H9 (cell line): Measurements from ENCODE around the gene MMP15. TPM values are rescaled to one million over a fixed set of nuclear protein-coding genes. Genes with fewer than 3 reads are reported as not detected.
"Not testable (repeated sequence)": the region's sequence is repeated elsewhere in the genome, so short reads cannot be mapped to it uniquely, and the experiment has no call there.

Source experiments
- DNase-seq: peaks from one replicate; pipeline ENCODE4 v3.0.0-alpha.2; 2017
- H2AFZ ChIP-seq: one replicate; pipeline ENCODE4 v1.6.1; 2013; ENCODE audit warnings: mild to moderate bottlenecking, low read length, control low read depth, moderate library complexity
- H2AK5ac ChIP-seq: 2 replicates; pipeline ENCODE4 v1.6.1; 2013; ENCODE audit warnings: low read length, control low read depth, mixed read lengths; ENCODE audit not compliant: insufficient read length
- H2BK120ac ChIP-seq: one replicate; pipeline ENCODE4 v1.6.1; 2013; ENCODE audit warnings: low read depth, mild to moderate bottlenecking, low read length, control low read depth, inconsistent platforms; ENCODE audit not compliant: poor library complexity, severe bottlenecking
- H2BK12ac ChIP-seq: 2 replicates; pipeline ENCODE4 v1.6.1; 2013; ENCODE audit warnings: low read length, control low read depth, mixed read lengths, low read depth; ENCODE audit not compliant: insufficient read length
- H2BK15ac ChIP-seq: 2 replicates; pipeline ENCODE4 v1.6.1; 2013; ENCODE audit warnings: low read depth, low read length, control low read depth
- H2BK20ac ChIP-seq: one replicate; pipeline ENCODE4 v1.6.1; 2013; ENCODE audit warnings: low read depth, mild to moderate bottlenecking, low read length, control low read depth, inconsistent platforms; ENCODE audit not compliant: poor library complexity, severe bottlenecking
- H2BK5ac ChIP-seq: 2 replicates; pipeline ENCODE4 v1.6.1; 2013; ENCODE audit warnings: low read length, control low read depth, mixed read lengths; ENCODE audit not compliant: insufficient read length
- H3K14ac ChIP-seq: 2 replicates; pipeline ENCODE4 v1.6.1; 2013; ENCODE audit warnings: low read length, control low read depth; ENCODE audit not compliant: insufficient read depth
- H3K18ac ChIP-seq: 2 replicates; pipeline ENCODE4 v1.6.1; 2013; ENCODE audit warnings: low read depth, mild to moderate bottlenecking, mixed read lengths, low read length, control low read depth; ENCODE audit not compliant: insufficient read length
- H3K23ac ChIP-seq: 2 replicates; pipeline ENCODE4 v1.6.1; 2013; ENCODE audit warnings: low read length, control low read depth, mixed read lengths, low read depth; ENCODE audit not compliant: insufficient read length
- H3K23me2 ChIP-seq: 2 replicates; pipeline ENCODE4 v1.6.1; 2013; ENCODE audit warnings: low read depth, mild to moderate bottlenecking, mixed read lengths, low read length, control low read depth; ENCODE audit not compliant: insufficient read length, poor library complexity, severe bottlenecking
- H3K27ac ChIP-seq: 2 replicates; pipeline ENCODE4 v1.5.1; 2013; ENCODE audit warnings: low read length, control low read depth, mixed read lengths, low read depth; ENCODE audit not compliant: insufficient read length
- H3K27me3 ChIP-seq: 2 replicates; pipeline ENCODE4 v1.6.1; 2013; ENCODE audit warnings: low read length, control low read depth, inconsistent platforms; ENCODE audit not compliant: insufficient read depth
- H3K4ac ChIP-seq: 2 replicates; pipeline ENCODE4 v1.6.1; 2013; ENCODE audit warnings: low read depth, mild to moderate bottlenecking, control low read depth, inconsistent platforms, low read length, moderate library complexity
- H3K4me1 ChIP-seq: 2 replicates; pipeline ENCODE4 v1.6.1; 2013; ENCODE audit warnings: low read length, control low read depth, inconsistent platforms; ENCODE audit not compliant: insufficient read depth
- H3K4me2 ChIP-seq: 2 replicates; pipeline ENCODE4 v1.6.1; 2013; ENCODE audit warnings: low read length, control low read depth, mixed read lengths; ENCODE audit not compliant: insufficient read length, insufficient read depth
- H3K56ac ChIP-seq: 2 replicates; pipeline ENCODE4 v1.6.1; 2013; ENCODE audit warnings: low read depth, mild to moderate bottlenecking, mixed read lengths, low read length, control low read depth; ENCODE audit not compliant: insufficient read length
- H3K79me1 ChIP-seq: 2 replicates; pipeline ENCODE4 v1.6.1; 2013; ENCODE audit warnings: low read depth, mild to moderate bottlenecking, moderate library complexity, low read length, control low read depth, inconsistent platforms; ENCODE audit not compliant: insufficient read depth, poor library complexity, severe bottlenecking
- H3K79me2 ChIP-seq: 2 replicates; pipeline ENCODE4 v1.6.1; 2013; ENCODE audit warnings: low read length, control low read depth, inconsistent platforms; ENCODE audit not compliant: insufficient read depth
- H3K9ac ChIP-seq: 2 replicates; pipeline ENCODE4 v1.6.1; 2013; ENCODE audit warnings: low read length, control low read depth, mixed read lengths; ENCODE audit not compliant: insufficient read length; ENCODE audit errors: extremely low read depth
- H3K9me3 ChIP-seq: one replicate; pipeline ENCODE4 v1.6.1; 2013; ENCODE audit warnings: low read depth, low read length, inconsistent platforms; ENCODE audit not compliant: control insufficient read depth
- H3T11ph ChIP-seq: one replicate; pipeline ENCODE4 v1.6.1; 2013; ENCODE audit warnings: mild to moderate bottlenecking, low read length, control low read depth, inconsistent platforms
- H4K20me1 ChIP-seq: one replicate; pipeline ENCODE4 v1.6.1; 2013; ENCODE audit not compliant: control insufficient read depth, insufficient read length, insufficient read depth
- H4K5ac ChIP-seq: 2 replicates; pipeline ENCODE4 v1.6.1; 2013; ENCODE audit warnings: low read depth, mild to moderate bottlenecking, mixed read lengths, low read length, control low read depth; ENCODE audit not compliant: insufficient read length
- H4K8ac ChIP-seq: replicated peaks from 2 replicates; pipeline ENCODE4 v1.6.1; 2013; ENCODE audit warnings: low read length, control low read depth, mixed read lengths, low read depth; ENCODE audit not compliant: insufficient read length
- H4K91ac ChIP-seq: 2 replicates; pipeline ENCODE4 v1.6.1; 2013; ENCODE audit warnings: low read depth, mild to moderate bottlenecking, moderate library complexity, mixed read lengths, low read length, control low read depth; ENCODE audit not compliant: insufficient read length
- H3K27ac Mint-ChIP-seq, 3 experiments: 2 replicates in 2 of 3; 3 replicates in 1 of 3; pipeline ENCODE4 v1.8.0; 2020 to 2021; ENCODE audit warnings: mixed read lengths in 3 of 3, mild to moderate bottlenecking in 1 of 3, moderate library complexity in 1 of 3
- H3K27me3 Mint-ChIP-seq: 2 replicates; pipeline ENCODE4 v1.8.0; 2021; ENCODE audit warnings: low read depth, mild to moderate bottlenecking, moderate library complexity, mixed read lengths
- H3K36me3 Mint-ChIP-seq, 3 experiments: 2 replicates in 2 of 3; 3 replicates in 1 of 3; pipeline ENCODE4 v1.8.0; 2020 to 2021; ENCODE audit warnings: low read depth in 3 of 3, mixed read lengths in 3 of 3; ENCODE audit not compliant: insufficient read depth in 1 of 3
- H3K4me1 Mint-ChIP-seq, 2 experiments: 2 replicates each; pipeline ENCODE4 v1.8.0; 2020; ENCODE audit warnings: mixed read lengths in 2 of 2
- H3K4me3 Mint-ChIP-seq, 2 experiments: 2 replicates in 1 of 2; 3 replicates in 1 of 2; pipeline ENCODE4 v1.8.0; 2020 to 2021; ENCODE audit warnings: mild to moderate bottlenecking in 2 of 2, mixed read lengths in 2 of 2, moderate library complexity in 1 of 2
- H3K9me3 Mint-ChIP-seq, 2 experiments: 2 replicates in 1 of 2; 3 replicates in 1 of 2; pipeline ENCODE4 v1.8.0; 2020; ENCODE audit warnings: mild to moderate bottlenecking in 2 of 2, mixed read lengths in 2 of 2, moderate library complexity in 1 of 2
- CTCF ChIP-seq: fragments of 200-600 bp; sonication (generic); conservative IDR thresholded peaks from 3 replicates; pipeline ENCODE4 v1.8.0; 2021; ENCODE audit warnings: antibody characterized with exemption, mild to moderate bottlenecking
- WGBS: extraction: QIAGEN DNeasy Blood & Tissue Kit; methylation state at CpG from one replicate; pipeline ENCODE4 v1.1.7; 2013; ENCODE audit warnings: missing lambda C conversion rate, low lambda C conversion rate, mixed read lengths; ENCODE audit not compliant: insufficient read length; ENCODE audit errors: extremely low coverage; 5-methylcytosine and 5-hydroxymethylcytosine counted together
- total RNA-seq: library from RNA; stranded (reverse); gene quantifications from 2 replicates; pipeline ENCODE4 v1.2.1, GENCODE V29; 2021

Gene MMP15
- total RNA-seq, 1 experiment from 2014 or later, result 32.9 TPM

- Histone ChIP-seq H2BK15ac (no peak overlapping the region), H3K9me3 (no peaks in the 10 kb centered on the region), H3K18ac (no peak overlapping the region), H3K4me2 (no peak overlapping the region), H2BK20ac (no peak overlapping the region), H4K5ac (no peak overlapping the region), H3K9ac (no peak overlapping the region), H3K79me2 (no peaks in the 10 kb centered on the region), H3K4me1 (no peaks in the 10 kb centered on the region), H3K14ac (no peak overlapping the region), H4K20me1 (no peaks in the 10 kb centered on the region), H3T11ph (no peak overlapping the region), H3K4ac (no peak overlapping the region), H4K91ac (no peak overlapping the region), H3K56ac (no peak overlapping the region), H3K79me1 (no peaks in the 10 kb centered on the region), H3K23me2 (peaks cover 2% of the 10 kb centered on the region), H3K27ac (no peak overlapping the region), H4K8ac (no peak overlapping the region), H2AK5ac (no peak overlapping the region), H2BK120ac (no peak overlapping the region), H3K23ac (no peak overlapping the region), H2AFZ (no peak overlapping the region), H2BK12ac (no peak overlapping the region), H3K27me3 (no peaks in the 10 kb centered on the region), H2BK5ac (no peak overlapping the region)
- DNase-seq, result no peak
- no peak for TF ChIP-seq CTCF
- H3K4me1 Mint-ChIP-seq, result peaks cover 16 to 22% of the 10 kb centered on the region in 2 experiments
- no peaks in the 10 kb centered on the region for H3K36me3 Mint-ChIP-seq
- WGBS, result no CpG with 5 or more reads among the region's 15 CpGs
- H3K27ac Mint-ChIP-seq, result peak overlapping the region in 1 of 3 experiments; percentile 62; a peak in 1 of 7 replicates
- no peaks in the 10 kb centered on the region for H3K9me3 Mint-ChIP-seq
- no peak overlapping the region for H3K4me3 Mint-ChIP-seq
- H3K27me3 Mint-ChIP-seq, result peaks cover 9% of the 10 kb centered on the region
Observed at GRCh38 chr16:58094791-58095574, 69.4 kb downstream of the MMP15 start.

GRCh38 chr16:58095575-58095960, 70.0 kb downstream of the MMP15 start:
- H2BK120ac ChIP-seq, H3K18ac ChIP-seq, DNase-seq, H3K27me3 ChIP-seq, H3K4me2 ChIP-seq, H3K4ac ChIP-seq, H2BK5ac ChIP-seq, H3K36me3 Mint-ChIP-seq, H3K79me2 ChIP-seq, H2BK15ac ChIP-seq, H3K4me3 Mint-ChIP-seq, H4K20me1 ChIP-seq, H3K9ac ChIP-seq, H4K5ac ChIP-seq, H2AFZ ChIP-seq, H3K14ac ChIP-seq, H2AK5ac ChIP-seq, H2BK20ac ChIP-seq, H3K4me1 ChIP-seq, H2BK12ac ChIP-seq, H3K23me2 ChIP-seq, H4K8ac ChIP-seq, H3K9me3 ChIP-seq, H4K91ac ChIP-seq, H3K56ac ChIP-seq, H3T11ph ChIP-seq, H3K79me1 ChIP-seq, H3K9me3 Mint-ChIP-seq, H3K27ac ChIP-seq, H3K23ac ChIP-seq: not testable (repeated sequence)
- peaks cover 11% of the 10 kb centered on the region for H3K27me3 Mint-ChIP-seq
- H3K4me1 Mint-ChIP-seq, result peaks cover 16 to 22% of the 10 kb centered on the region in 2 experiments
- H3K27ac Mint-ChIP-seq, result peak overlapping the region in 1 of 3 experiments; percentile 62; a peak in 1 of 7 replicates
- WGBS, result no CpG with 5 or more reads among the region's 6 CpGs
